ENCODE results near the gene EPC1. TPM values are rescaled to one million over a fixed set of nuclear protein-coding genes. Genes with fewer than 3 reads are reported as not detected.

The EPC1 gene
- polyA plus RNA-seq, 2 of the 4 experiments (the other 2 are of a cell fraction): 14.7 to 47.2 TPM

DNA sequence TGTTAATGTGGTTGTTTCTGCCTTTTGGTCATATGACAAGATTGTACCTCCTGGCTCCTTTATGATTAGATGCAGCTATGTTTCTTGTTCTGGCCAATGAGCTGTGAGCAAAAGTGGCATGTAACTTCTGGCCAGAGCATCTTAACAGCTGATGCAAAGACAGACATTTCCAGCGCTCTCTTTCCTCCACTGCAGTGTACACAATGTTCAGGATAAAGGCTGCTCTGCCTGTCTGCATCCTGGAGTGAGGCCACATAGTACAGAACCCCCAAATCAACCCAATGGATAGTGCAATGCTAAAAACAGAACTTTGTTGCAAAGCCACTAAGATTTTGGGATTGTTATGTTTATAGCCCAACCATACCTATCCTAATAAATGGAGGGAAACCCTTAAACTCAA is 17.9 kb downstream of the EPC1 start:
- no peak overlapping the region for H3K27ac ChIP-seq
- H3K4me2 ChIP-seq: no peak overlapping the region
- no peaks in the 10 kb centered on the region for H3K9me3 ChIP-seq
- ATAC-seq (no peak), FAIRE-seq (no peak), DNase-seq (ENCODE audit: low read depth in 1 of 2, low spot score in 1 of 2) (no peak)
- TF ChIP-seq HOXB13 (CRISPR knock-in tag; IDR thresholded peaks at IDR 0.05; ENCODE audit: low read depth): no peak
- no peak for TF ChIP-seq JUN (IDR thresholded peaks at IDR 0.05)
- TF ChIP-seq, protein P1, sequence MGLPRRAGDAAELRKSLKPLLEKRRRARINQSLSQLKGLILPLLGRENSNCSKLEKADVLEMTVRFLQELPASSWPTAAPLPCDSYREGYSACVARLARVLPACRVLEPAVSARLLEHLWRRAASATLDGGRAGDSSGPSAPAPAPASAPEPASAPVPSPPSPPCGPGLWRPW (IDR thresholded peaks at IDR 0.05): no peak
- TF ChIP-seq FOXS1 (CRISPR knock-in tag; IDR thresholded peaks at IDR 0.05): no peak
- TF ChIP-seq, protein P2, sequence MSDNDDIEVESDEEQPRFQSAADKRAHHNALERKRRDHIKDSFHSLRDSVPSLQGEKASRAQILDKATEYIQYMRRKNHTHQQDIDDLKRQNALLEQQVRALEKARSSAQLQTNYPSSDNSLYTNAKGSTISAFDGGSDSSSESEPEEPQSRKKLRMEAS (IDR thresholded peaks at IDR 0.05): no peak
- no peak for TF ChIP-seq EP300 (IDR thresholded peaks at IDR 0.05)
- no peak for TF ChIP-seq ESRRA (IDR thresholded peaks at IDR 0.05; ENCODE audit: borderline replicate concordance, low read length)
- no peak for TF ChIP-seq HOXA7 (CRISPR knock-in tag; IDR thresholded peaks at IDR 0.05)
- no peak for TF ChIP-seq TP53 (CRISPR knock-in tag; IDR thresholded peaks at IDR 0.05)
- no peak for TF ChIP-seq ZC3H11A (IDR thresholded peaks at IDR 0.05)
- TF ChIP-seq MYC (IDR thresholded peaks at IDR 0.05; ENCODE audit: borderline replicate concordance, low read length): no peak
- TF ChIP-seq, protein P3, sequence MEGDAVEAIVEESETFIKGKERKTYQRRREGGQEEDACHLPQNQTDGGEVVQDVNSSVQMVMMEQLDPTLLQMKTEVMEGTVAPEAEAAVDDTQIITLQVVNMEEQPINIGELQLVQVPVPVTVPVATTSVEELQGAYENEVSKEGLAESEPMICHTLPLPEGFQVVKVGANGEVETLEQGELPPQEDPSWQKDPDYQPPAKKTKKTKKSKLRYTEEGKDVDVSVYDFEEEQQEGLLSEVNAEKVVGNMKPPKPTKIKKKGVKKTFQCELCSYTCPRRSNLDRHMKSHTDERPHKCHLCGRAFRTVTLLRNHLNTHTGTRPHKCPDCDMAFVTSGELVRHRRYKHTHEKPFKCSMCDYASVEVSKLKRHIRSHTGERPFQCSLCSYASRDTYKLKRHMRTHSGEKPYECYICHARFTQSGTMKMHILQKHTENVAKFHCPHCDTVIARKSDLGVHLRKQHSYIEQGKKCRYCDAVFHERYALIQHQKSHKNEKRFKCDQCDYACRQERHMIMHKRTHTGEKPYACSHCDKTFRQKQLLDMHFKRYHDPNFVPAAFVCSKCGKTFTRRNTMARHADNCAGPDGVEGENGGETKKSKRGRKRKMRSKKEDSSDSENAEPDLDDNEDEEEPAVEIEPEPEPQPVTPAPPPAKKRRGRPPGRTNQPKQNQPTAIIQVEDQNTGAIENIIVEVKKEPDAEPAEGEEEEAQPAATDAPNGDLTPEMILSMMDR (IDR thresholded peaks at IDR 0.05): no peak
- no peak for TF ChIP-seq ZFP36 (IDR thresholded peaks at IDR 0.05; ENCODE audit: borderline replicate concordance, partially characterized antibody)
- TF ChIP-seq, protein P4, sequence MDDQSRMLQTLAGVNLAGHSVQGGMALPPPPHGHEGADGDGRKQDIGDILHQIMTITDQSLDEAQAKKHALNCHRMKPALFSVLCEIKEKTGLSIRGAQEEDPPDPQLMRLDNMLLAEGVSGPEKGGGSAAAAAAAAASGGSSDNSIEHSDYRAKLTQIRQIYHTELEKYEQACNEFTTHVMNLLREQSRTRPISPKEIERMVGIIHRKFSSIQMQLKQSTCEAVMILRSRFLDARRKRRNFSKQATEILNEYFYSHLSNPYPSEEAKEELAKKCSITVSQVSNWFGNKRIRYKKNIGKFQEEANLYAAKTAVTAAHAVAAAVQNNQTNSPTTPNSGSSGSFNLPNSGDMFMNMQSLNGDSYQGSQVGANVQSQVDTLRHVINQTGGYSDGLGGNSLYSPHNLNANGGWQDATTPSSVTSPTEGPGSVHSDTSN (IDR thresholded peaks at IDR 0.05): no peak
- no peak for TF ChIP-seq HEYL (CRISPR knock-in tag; IDR thresholded peaks at IDR 0.05)
- no peak for TF ChIP-seq HOXB5 (CRISPR knock-in tag; IDR thresholded peaks at IDR 0.05)
- TF ChIP-seq, protein P5, sequence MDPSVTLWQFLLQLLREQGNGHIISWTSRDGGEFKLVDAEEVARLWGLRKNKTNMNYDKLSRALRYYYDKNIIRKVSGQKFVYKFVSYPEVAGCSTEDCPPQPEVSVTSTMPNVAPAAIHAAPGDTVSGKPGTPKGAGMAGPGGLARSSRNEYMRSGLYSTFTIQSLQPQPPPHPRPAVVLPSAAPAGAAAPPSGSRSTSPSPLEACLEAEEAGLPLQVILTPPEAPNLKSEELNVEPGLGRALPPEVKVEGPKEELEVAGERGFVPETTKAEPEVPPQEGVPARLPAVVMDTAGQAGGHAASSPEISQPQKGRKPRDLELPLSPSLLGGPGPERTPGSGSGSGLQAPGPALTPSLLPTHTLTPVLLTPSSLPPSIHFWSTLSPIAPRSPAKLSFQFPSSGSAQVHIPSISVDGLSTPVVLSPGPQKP (IDR thresholded peaks at IDR 0.05; ENCODE audit: low read depth, low read length): no peak
- TF ChIP-seq POLR2AphosphoS2 (conservative IDR thresholded peaks at IDR 0.05; ENCODE audit: low read length): no peak
- ChIA-PET CTCF (interaction anchor here (1.2 to 1.4 kb wide), 2 partner anchors 17 to 72 kb away, joined by 3 to 5 read pairs; no protein-coding TSS in a partner anchor), POLR2A (no interaction called here)
- H3K4me3 ChIP-seq: no peak overlapping the region
- WGBS (ENCODE audit: missing lambda C conversion rate): 94% methylated on average over 1 of the region's 1 CpG
- peaks cover 50% of the 10 kb centered on the region for H3K4me1 ChIP-seq

DNA sequence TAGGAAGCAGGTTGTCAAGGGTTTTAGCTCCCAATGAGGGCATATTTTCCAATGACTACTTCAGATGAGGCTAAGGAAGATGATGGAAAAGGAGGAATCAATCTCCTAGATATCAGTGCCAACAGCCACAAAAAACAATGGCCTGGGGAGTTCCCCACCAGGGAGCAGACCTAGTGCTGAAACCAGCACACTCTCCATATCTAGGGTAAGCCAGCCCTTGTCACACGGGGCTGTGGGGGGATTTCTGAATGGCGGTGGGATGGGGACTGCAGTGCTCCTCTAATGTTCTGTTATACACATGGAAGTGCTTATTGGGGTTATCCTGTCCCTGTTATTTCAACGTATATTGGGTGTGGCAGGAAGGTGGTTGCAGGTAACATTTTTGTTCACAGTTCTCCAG is 18.5 kb downstream of the EPC1 start:
- FAIRE-seq: no peak
- 60% methylated on average over 3 of the region's 3 CpGs for WGBS (ENCODE audit: missing lambda C conversion rate)
- POLR2A ChIA-PET: no interaction called here
- no peak for DNase-seq (ENCODE audit: low read depth in 1 of 2, low spot score in 1 of 2)
- Histone ChIP-seq H3K4me1 (peaks cover 44% of the 10 kb centered on the region), H3K4me2 (no peak overlapping the region), H3K9me3 (no peaks in the 10 kb centered on the region), H3K27ac (no peak overlapping the region), H3K4me3 (no peak overlapping the region)
- ATAC-seq: no peak
- TF ChIP-seq CHD2 (IDR thresholded peaks at IDR 0.05; ENCODE audit: low read length, partially characterized antibody) (no peak), ESRRA (IDR thresholded peaks at IDR 0.05; ENCODE audit: borderline replicate concordance, low read length) (no peak), ZFP36 (IDR thresholded peaks at IDR 0.05; ENCODE audit: borderline replicate concordance, partially characterized antibody) (no peak), KDM5A (IDR thresholded peaks at IDR 0.05) (no peak)
- TF ChIP-seq, protein P6, sequence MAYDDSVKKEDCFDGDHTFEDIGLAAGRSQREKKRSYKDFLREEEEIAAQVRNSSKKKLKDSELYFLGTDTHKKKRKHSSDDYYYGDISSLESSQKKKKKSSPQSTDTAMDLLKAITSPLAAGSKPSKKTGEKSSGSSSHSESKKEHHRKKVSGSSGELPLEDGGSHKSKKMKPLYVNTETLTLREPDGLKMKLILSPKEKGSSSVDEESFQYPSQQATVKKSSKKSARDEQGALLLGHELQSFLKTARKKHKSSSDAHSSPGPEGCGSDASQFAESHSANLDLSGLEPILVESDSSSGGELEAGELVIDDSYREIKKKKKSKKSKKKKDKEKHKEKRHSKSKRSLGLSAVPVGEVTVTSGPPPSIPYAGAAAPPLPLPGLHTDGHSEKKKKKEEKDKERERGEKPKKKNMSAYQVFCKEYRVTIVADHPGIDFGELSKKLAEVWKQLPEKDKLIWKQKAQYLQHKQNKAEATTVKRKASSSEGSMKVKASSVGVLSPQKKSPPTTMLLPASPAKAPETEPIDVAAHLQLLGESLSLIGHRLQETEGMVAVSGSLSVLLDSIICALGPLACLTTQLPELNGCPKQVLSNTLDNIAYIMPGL (CRISPR knock-in tag; IDR thresholded peaks at IDR 0.05; ENCODE audit: borderline replicate concordance): no peak
- CTCF ChIA-PET: no interaction called here

All from A549 (cell line).